D341Med (cell line): ENCODE measurements around the gene PLPP4.
A peak's percentile ranks its signal among the peaks of the same experiment; 100 is the strongest.

Source experiments
- DNase-seq: peaks from one replicate; pipeline ENCODE4 v3.0.0; 2012; ENCODE audit warnings: low spot score

Gene PLPP4

DNA sequence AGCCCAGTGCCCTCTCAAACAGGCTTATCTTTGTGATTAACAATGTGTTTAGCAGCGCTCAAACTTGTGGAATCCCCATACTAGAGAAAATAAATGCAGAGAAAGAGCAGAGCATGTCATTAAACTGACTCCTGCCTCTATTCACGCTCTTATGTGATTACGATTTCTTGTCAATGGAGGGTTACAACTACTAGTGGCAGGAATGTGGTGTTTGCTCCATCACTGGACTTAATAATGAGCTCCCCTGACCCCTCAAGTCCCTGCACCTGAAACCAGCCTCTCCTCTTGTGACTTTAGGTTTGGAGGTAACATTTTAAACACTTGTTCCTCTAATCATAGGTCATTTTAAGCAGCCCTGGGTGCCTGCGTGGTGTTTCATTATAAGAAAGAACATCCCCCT is 121.9 kb downstream of the PLPP4 start:
- DNase-seq: no peak

DNA sequence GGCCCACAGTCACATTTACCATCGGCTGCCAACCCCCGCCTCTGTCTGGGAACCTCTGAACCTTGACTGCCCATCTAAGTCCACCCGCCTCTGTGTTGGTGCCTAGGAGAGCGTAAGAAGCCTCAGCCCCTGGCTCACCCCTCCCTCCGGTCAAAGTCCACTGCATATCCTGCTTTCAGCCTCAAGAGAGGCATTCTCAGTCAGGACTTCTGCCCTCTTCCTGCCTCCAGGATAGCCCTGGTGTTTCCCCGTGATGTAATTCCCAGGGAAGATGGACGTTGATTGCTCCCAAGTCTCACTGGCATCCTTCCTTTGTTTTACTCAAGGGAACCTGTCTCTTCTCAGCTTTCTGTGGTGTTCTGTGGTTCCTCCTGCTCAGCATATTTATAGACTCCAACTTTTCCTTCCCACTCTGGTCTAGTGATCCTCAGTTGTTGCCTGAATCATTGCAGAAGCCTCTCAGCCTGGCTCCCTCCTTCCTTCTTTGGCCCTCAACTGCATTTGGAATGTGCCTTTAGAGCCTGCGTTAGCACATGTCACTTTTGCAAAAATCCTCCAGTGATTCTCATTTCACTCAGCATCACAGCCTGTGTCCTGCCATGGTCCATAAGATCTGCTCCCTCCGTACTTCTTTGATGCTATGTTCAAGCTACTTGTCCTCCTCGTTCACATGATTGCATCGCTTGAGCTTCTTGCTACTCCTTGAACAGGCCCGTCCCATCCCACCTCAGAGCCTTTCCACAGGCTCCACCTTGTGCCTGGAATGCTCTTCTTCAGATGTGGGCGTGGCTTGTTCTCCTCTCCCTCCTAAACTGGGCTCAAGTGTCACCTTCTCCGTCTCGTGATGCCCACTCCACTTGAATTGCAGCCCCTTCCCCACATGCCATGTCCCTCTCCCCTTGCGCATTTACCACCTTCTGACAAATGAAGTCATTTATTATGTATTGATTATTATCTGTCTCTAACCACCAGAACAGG is 124.2 kb downstream of the PLPP4 start:
- DNase-seq: no peak

DNA sequence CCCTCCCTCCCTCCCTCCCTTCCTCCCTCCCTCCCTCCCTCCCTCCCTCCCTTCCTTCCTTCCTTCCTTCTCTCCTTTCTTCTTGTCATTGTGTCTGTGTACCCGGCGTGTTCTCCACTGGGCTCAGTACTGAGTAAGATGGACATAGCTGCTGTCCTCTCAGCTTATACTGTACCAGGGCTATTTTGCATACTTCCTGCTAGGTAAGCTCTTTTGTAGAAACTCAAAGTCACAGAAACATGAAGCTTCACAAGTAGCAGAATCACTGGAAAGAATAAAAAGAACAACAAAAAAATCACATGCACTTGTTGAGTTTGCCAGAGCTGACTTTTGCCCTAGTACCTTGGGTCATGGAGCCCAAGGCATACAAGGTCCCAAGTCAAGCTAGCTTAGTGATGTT is 125.7 kb downstream of the PLPP4 start:
- no peak for DNase-seq

DNA sequence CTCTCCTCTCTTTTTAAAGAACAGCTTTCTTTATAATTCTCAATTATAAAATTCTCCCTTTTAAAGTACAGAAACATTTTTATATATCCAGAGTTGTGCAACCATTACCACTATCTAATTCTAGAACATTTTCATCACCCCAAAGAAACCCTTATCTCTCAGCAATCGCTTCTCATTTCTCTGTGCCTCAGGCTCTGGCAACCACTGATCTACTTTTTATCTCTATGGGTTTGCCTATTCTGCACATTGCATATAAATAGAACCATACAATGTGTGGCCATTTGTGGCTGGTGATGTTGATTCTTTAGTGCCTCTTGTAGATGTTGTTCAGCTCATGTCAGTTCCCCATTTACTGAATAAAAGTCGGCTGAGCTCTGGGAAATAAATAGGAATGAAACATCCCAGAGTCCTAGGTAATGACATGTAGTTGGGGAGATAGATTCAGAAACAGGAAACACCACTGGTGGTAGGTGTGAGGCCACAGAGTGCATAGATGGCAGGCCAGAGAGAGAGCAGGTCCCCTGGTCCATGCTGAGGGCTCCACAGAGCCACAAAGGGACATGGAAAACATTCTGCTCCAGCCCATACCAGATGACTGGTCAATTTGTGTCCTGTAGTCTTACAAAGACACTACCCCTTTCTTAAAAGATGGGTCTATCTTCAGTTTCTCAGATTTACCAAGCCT is 126.5 kb downstream of the PLPP4 start:
- DNase-seq: no peak

DNA sequence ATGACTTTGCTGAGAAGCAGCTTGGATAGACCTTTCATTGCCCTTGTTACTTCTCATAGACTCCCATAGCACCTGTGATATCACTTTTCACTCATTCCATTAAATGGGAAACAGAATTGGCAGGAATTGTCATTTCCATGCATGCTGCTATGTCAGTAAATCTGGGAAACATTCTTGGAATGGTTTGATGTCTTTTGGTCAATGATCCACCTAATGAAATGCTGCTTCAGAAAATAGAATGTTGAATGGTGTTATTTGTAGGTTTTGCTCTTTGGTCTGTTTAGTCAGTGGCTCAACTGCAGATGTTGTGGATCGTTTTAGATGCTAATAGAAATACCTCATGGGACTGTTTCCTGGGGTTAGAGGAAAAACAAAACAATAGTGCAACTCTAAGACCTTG is 127.8 kb downstream of the PLPP4 start:
- no peak for DNase-seq

DNA sequence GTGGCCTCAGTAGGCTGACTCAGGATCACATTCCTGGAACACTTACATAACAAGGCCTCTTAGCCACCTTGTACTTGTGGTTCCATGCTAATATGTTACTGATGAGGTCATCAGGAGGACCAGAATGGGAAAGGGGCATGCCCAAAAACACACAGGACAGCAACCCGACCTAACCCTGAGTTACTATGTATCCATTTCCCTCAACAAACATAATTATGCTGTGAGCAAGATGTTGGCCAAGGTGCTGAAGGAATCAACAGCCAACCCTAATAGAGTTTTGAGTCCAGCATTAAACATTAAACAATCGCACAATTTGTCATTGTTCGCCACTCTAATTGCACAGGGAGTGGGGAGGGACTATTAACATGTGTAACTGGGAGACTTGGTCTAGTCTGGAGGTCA is 129.4 kb downstream of the PLPP4 start:
- no peak for DNase-seq

DNA sequence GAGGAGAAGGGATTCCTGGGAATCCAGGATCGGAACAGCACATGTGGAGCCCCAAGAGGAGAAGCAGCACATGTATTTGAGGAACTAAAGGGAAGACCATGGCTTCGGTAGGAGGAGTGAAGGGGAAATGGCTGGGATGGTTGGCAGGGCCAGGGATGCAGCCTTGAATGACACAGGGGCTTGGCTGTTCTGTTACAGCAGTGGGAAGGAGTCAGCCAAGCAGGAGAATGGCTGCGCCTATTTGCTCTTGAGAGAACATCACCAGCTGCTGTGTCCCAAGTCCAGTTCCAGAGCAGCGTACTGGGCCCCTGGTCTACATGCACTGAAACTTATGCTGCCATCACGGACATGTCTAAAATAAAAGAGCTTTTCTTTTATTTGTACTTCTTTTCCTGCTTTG is 130.0 kb downstream of the PLPP4 start:
- no peak for DNase-seq

DNA sequence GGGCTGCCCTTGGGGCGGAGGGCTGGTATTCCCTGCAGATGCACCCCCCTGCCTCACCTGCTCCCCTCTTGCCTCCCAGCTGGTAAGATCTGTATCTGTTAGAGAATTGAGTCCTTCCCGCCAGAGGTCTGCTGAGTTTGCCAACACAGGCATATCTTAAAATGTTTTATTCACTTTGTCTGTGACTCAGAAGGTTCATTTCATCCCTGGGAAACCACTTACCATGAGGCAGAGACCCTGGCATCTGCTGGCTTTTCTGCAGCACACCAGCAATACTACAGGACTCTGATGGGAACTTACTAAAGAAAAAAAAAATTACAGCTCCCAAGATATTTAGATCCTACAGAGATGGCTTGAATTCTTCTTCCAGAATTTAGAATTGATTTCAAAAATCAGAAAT is 131.3 kb downstream of the PLPP4 start:
- DNase-seq: no peak

DNA sequence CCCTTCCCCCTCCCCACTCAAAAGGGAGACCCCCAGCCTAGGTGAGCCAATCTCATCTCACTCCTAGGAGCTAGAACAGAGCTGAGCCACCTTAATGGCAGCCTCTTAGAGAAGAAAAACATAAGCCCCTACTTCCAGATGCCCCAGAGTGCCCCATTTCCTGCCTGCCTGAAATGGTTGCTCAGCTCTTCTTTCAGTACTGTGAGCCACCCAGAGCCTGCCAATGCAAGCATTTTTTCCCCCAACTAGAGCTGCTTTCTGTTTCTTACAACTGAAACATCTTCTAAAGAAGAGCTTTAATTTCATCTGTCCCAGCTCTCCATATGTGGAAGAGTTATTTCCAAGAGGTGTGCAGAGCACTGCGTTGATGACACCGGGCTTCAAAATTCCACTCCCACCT is 136.7 kb downstream of the PLPP4 start:
- DNase-seq: no peak

DNA sequence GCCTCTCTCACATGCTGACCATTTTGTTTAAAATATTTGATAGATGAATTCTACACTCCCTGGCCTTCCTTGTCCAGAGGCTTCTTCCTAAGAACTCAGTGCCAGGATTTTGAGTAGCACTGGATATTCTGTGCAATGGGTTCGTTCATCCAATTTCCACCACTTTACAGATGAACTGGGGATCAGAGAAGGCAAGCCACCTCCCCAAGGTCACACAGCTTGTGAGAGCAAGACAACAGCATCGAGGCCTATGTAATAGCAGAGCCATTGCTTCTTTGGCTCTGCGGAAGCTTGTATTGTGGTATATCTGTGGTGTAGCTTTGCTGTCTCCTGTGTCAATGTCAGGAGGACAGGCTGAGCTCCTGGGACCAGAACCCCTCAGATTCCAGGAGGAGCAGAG is 140.9 kb downstream of the PLPP4 start:
- DNase-seq: no peak

DNA sequence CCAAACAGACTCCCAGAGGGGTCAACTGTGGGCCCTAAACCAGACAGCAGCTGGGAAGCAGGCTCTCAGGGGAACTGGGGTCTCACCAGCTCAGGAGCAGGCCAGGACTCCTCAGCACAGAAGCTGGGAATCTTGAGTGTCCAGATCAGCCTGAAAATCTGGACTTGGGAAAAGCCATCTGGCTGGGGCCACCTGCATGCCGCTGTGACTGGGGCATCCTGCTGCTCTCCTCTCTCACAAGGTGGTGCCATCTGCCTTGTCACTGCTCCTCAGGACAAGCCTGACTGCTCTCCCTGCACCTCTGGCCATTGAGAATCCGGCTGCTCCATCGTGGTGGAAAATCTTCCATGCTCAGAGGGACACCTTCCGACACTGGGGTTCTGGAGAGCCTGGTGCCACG is 141.4 kb downstream of the PLPP4 start:
- no peak for DNase-seq

DNA sequence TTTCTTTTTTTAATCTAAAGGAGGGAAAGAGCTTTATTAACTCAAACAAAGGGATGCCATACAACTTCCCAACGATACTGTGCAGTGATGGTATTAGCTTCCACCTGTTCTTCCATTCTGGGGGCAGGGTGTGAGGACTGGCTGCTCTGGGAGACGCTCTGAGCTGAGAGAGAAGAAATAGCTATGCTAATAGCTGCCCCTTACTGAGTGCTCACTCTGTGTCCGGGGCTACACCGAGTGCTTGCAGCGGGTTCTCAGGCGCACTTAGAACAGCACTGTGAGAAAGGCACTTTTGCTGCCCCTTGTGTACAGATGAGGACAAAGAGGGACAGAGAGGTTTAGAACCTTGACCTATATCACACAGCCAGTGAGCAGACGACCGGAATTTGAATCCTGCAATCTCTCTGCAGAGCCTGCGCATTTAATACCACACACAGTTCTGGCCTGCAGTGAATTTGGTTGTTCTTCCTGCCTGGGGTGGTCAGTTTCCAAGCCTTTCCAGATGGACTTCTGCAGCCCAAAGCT is 142.2 kb downstream of the PLPP4 start:
- no peak for DNase-seq

DNA sequence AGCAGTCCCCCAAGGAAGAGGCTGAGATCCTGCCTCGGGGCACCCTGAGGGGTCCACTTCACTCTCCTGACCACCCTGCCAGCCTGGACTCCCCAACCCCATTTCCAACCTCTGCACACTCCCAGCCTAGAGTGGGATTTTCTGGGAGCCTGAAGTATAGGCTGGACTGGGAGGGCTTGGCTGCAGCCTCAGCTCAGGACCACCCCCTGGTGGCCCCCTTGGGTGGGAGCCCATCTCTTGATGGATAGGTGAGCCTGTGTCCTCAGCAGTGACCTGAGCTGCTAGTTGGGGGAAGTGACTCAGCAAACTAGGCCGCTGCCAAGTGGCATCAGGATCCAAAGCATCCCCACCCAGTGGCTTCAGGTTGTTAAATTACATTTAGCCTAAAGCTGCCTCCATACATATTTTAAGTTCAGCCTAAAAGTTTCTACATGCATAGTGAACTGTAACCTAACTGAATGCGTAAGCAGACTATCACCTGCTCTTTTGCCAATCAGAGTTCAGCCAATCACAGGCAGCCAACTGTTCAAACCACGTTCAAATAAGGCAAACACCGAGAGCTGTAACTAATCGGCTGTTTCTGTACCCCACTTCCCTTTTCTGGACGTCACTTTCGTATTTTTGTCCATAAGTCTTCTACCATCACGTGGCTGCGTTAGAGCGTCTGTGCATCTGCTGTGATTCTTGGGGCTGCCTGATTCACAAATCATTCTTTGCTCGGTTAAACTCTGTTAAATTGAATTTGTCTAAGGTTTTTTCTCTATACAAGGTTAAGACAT is 144.0 kb downstream of the PLPP4 start:
- DNase-seq: peak; percentile 25

DNA sequence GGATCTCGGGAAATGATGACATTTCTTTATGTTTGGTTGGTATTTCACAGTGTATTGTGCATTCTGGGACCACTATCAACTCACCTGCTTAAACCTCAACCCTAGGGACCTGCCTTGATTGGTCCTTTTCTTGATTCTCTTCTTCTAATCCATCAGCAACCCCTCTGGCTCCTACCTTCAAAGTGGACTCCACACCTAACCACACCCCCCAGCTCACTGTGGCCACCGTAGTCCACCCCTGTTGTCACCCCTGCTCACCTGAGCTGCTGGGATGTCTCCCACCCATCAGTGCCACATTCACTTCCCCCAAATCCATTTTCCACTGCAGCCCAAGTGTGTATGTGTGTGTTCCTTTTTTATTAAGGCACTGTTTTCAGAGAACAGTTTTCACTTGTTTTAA is 145.0 kb downstream of the PLPP4 start:
- no peak for DNase-seq

DNA sequence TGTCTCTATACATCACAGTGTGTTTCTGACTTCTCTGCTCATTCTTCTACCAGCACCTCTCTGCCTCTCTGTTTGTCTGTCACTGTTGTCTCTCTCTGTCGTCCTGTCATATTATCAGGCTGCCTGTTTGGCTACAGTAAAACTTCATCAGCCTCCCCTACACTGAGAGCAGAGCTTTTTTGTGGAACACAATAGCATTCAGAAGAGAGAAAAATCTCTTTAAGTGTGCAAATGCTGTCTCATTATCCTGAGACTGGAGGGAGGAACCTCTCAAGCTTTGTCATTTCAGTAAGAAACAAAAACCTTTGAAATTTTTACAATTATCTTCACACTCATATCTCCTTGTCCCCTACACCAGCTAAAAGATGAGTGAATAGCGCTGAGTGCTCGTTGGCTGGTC is 148.4 kb downstream of the PLPP4 start:
- no peak for DNase-seq

DNA sequence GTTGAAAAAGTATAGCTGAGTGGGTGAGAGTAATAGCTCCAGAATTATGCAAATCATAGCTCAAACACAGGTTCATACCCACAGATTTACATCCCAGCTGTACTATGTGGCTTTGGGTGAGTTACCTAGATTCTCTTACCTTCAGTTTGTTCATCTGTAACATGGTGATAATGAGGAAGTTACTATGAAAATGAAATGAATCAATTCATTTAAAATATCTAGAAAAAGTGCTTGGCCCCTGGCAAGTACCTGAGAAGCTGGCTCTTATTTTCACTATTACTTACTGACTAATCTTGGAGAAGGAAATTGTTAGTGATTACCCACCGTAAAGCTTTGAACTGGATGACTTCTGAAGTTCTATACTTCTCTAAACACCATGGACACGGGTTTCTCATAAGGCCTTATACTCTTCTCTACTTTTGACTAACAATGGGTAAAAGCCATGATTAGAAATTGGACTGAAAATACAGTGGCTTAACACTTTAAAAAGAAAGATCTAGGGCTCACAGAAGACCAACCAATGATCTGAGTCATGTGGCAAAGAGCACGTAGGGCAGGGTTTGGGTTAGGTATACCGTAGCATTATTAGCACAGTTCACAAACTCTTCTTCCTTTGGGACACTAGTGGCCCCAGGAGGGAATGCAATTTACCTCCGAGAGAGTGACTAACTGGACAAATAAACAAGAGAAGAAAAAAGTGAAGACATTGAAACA is 149.2 kb downstream of the PLPP4 start:
- no peak for DNase-seq

DNA sequence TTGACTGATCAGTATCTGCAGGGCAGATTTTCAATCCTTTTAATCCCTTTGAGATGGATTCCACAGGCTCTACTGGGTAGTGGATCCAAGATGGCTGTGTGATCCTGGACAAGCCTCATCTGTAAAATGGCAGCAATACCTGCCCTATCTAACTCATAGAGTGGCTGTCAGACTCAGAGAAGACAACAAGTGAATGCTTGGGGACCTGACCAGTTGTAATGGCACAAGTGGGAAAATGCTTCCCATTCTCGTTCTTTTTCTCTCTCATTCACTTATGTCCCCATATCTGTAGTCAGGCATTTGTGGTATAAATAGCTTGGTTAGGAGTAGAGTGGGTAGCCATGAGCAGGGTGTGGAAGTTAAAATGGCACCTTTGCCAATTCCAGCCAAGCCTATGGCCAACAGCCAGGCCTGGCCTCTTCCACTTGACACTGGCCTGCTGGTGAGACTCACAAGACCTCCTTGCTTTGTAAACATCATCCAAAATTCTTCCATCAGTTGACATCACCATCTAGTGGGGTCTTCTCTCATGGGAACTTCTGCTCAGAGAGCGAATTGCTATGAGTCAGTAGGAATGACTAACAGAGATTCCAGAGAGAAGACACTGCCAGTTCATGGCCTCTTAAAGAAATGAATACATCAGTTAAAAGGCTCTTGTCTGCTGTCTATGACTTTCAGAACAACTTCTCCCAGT is 150.1 kb downstream of the PLPP4 start:
- no peak for DNase-seq

DNA sequence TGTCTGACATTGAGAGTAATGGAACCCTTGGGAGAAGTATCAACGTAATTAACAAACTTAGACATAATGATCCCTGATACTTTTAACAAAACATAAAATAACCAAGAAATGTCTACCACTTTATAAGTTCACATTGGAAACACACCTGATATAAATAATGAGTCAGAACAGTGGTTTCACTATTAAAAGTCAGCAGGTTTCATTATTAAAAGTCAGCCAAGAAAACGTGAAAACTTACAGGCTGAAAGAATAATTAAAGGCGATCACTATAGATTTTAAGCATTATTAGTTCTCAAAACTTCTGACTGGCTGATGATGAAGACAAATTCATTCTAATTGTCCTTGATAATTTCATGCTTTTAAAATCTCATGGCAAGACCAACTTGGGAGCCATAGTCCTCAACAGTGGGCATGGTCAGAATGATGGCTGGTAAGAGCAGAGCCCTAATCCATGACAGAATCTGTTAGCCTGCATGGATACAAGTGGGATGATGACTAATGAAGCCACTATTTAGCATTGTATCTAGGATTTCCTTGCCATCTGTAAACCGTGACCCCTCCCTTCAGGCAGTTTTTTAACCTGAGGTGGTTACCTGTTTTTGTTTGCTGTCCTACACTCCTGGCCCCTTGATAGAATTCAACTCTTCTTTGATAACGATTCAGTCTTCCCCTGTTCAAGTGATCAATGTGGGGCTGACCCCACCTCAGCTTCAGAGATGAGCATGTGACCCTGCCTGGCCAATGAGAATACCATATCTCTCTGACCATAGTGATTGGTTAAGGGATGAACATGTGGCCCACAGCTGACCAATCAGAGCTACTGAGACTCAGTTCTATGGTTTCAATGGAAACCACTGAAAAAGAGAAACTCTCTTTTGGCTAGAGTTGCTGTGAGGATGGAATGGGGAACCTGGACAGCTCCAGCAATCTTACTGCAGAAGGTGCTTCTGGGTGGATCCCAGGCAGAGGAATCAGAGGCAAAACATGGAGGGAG is 151.0 kb downstream of the PLPP4 start:
- no peak for DNase-seq

DNA sequence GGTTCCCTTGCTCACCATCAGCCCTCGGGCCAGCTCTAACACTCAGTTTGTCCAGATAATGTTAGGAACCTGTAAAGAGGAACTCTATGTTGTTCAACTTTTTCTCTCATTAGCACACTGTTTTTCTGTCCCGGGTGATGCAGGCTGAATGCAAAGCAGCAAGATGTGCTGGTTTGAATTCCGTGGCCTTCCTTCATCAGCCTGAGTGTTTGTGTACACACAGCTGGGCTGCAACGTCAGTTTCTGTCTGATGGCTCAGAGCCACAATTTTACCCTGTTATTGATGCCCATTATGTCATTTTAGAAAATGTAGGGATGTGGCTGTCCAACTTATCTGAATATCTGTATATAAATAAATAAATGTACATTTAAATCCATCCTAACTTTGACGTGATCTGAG is 152.0 kb downstream of the PLPP4 start:
- DNase-seq: no peak

DNA sequence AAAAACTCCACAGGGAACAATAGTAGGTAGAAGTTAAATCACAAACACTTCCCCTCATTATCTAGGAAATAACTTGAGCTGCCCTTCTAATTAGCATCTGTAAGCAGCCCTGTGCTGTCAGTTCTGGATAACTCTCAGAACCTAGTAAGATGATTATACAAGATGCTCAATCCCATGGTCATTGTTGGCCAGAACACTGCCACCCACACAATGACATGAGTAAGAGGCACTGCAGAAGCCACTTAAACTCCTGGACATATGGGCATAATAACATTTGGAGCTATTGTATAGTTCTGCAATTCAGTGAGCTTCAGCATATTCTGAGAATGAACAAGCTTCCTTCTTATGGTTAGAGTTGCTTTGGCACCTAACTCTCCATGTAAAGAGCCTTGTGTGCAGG is 153.8 kb downstream of the PLPP4 start:
- no peak for DNase-seq
